ENCODE measurements around the gene SRP9. TPM values are rescaled to one million over a fixed set of nuclear protein-coding genes. Genes with fewer than 3 reads are reported as not detected.
A peak's percentile ranks its signal among the peaks of the same experiment; 100 is the strongest.
"Not testable (repeated sequence)": the region's sequence is repeated elsewhere in the genome, so short reads cannot be mapped to it uniquely, and the experiment has no call there.

The SRP9 gene
- total and polyA plus RNA-seq, 8 donors, result 195 to 428 (median 382) TPM

- TF ChIP-seq CTCF (IDR thresholded peaks at IDR 0.05), result no peak
- Histone ChIP-seq H3K4me1 (peaks cover 14 to 31% of the 10 kb centered on the region in 2 donors), H3K27ac (peak overlapping the region; percentile 42 to 57), H3K9me3 (no peaks in the 10 kb centered on the region), H3K4me3 (no peak overlapping the region), H3K27me3 (no peaks in the 10 kb centered on the region), H3K36me3 (no peaks in the 10 kb centered on the region)
- ATAC-seq, result peak; percentile 66
- intact Hi-C loops (cut with DNase I), result no loop called here
- DNase-seq, result no peak
These were observed 22.5 kb upstream of the SRP9 start for GRCh38 chr1:225754940-225755641.

- H3K27me3 ChIP-seq, result no peaks in the 10 kb centered on the region
- no peaks in the 10 kb centered on the region for H3K36me3 ChIP-seq
- no peak overlapping the region for H3K4me3 ChIP-seq
- no peak for TF ChIP-seq CTCF (IDR thresholded peaks at IDR 0.05)
- H3K9me3 ChIP-seq, result no peaks in the 10 kb centered on the region
- DNase-seq, result no peak
- ATAC-seq, result peak; percentile 8
- peaks cover 14 to 31% of the 10 kb centered on the region in 2 donors for H3K4me1 ChIP-seq
- intact Hi-C loops (cut with DNase I), result no loop called here
- H3K27ac ChIP-seq, result peak overlapping the region; percentile 42 to 57
These were observed 21.8 kb upstream of the SRP9 start for GRCh38 chr1:225755671-225756319.

GRCh38 chr1:225757927-225758656 lies 19.5 kb upstream of the SRP9 start:
- Histone ChIP-seq H3K36me3 (no peaks in the 10 kb centered on the region), H3K27ac (no peak overlapping the region), H3K9me3 (no peaks in the 10 kb centered on the region), H3K4me1 (peaks cover 10 to 31% of the 10 kb centered on the region in 2 donors), H3K4me3 (no peak overlapping the region), H3K27me3 (no peaks in the 10 kb centered on the region)
- intact Hi-C loops (cut with DNase I), result no loop called here
- DNase-seq (no peak), ATAC-seq (no peak)
- TF ChIP-seq CTCF (IDR thresholded peaks at IDR 0.05), result no peak

DNA sequence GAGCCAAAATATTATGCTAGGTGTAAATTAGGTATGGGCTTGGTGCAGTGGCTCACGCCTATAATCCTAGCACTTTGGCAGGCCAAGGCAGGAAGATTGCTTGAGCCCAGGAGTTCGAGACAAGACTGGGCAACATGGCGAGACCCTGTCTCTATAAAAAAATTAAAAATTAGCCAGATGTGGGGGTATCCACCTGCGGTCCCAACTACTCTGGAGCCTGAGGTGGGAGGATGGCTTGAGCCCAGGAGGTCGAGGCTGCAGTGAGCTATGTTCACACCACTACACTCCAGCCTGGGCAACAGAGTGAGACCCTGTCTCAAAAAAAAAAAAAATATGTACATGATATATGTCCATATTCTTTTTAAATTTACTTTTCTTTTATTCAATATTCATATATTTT lies 17.7 kb upstream of the SRP9 start:
- H3K27ac ChIP-seq, H3K4me3 ChIP-seq, H3K27me3 ChIP-seq, H3K9me3 ChIP-seq, ATAC-seq, DNase-seq, H3K36me3 ChIP-seq: not testable (repeated sequence)
- H3K4me1 ChIP-seq, result peaks cover 15 to 34% of the 10 kb centered on the region in 2 donors
- intact Hi-C loops (cut with DNase I), result loop anchor here in 1 of 2 donors (10.0 kb wide), 1 partner anchor 105 kb away; the partner anchor contains the start of gene ENAH

GRCh38 chr1:225760531-225760930 lies 17.1 kb upstream of the SRP9 start:
- Histone ChIP-seq H3K36me3 (no peaks in the 10 kb centered on the region), H3K27me3 (no peaks in the 10 kb centered on the region), H3K4me3 (no peak overlapping the region), H3K9me3 (no peaks in the 10 kb centered on the region), H3K27ac (no peak overlapping the region), H3K4me1 (peaks cover 10 to 30% of the 10 kb centered on the region in 2 donors)
- ATAC-seq (no peak), DNase-seq (no peak)
- intact Hi-C loops (cut with DNase I), result loop anchor here in 1 of 2 donors (10.0 kb wide), 1 partner anchor 106 kb away; the partner anchor contains the start of gene ENAH
- no peak for TF ChIP-seq CTCF (IDR thresholded peaks at IDR 0.05)

DNA sequence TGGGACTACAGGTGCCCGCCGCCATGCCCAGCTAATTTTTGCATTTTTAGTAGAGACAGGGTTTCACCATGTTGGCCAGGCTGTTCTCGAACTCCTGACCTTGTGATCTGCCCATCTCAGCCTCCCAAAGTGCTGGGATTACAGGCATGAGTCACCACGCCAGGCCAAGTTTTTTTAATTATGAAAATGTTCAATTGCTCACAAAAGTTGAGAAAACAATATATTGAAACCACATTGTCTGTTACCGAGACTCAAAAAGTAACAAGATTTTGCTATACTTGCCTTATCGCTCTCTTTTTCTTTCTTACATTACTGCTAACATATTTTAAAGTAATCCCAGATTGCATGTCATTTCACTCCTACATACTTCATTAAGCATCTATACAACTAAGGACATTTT lies 16.2 kb upstream of the SRP9 start:
- H3K4me1 ChIP-seq, result peaks cover 7 to 22% of the 10 kb centered on the region in 2 donors
- H3K27ac ChIP-seq, DNase-seq, H3K9me3 ChIP-seq, ATAC-seq, H3K4me3 ChIP-seq, H3K36me3 ChIP-seq, H3K27me3 ChIP-seq: not testable (repeated sequence)
- intact Hi-C loops (cut with DNase I), result loop anchor here in 1 of 2 donors (10.0 kb wide), 1 partner anchor 107 kb away; the partner anchor contains the start of gene ENAH

All from left lung (tissue), 10 donors.